HEK293 (cell line): ENCODE data around the gene ATP6V0B.

Source experiments
- HOXA7 ChIP-seq: sonication (generic); formaldehyde crosslinking; IDR thresholded peaks from 2 replicates; pipeline ENCODE4 v1.8.1; 2022; ENCODE audit warnings: missing genetic modification reagents, borderline replicate concordance
- KLF9 ChIP-seq: fragments of 450-650 bp; formaldehyde crosslinking; IDR thresholded peaks from 2 replicates; pipeline ENCODE4 v1.5.1; 2016; ENCODE audit warnings: missing biosample characterization, missing genetic modification characterization, low read depth
- MEIS1 ChIP-seq: sonication (generic); formaldehyde crosslinking; IDR thresholded peaks from 2 replicates; pipeline ENCODE4 v1.8.1; 2022; ENCODE audit warnings: missing genetic modification reagents, mild to moderate bottlenecking, borderline replicate concordance
- PRDM1 ChIP-seq: fragments of 450-650 bp; formaldehyde crosslinking; IDR thresholded peaks from 2 replicates; pipeline ENCODE4; 2016; ENCODE audit warnings: missing biosample characterization, missing genetic modification characterization
- REPIN1 ChIP-seq: fragments of 450-650 bp; formaldehyde crosslinking; IDR thresholded peaks from 2 replicates; pipeline ENCODE4 v1.5.1; 2017; ENCODE audit warnings: missing biosample characterization, missing genetic modification characterization, low read depth
- SETDB1 ChIP-seq: IDR thresholded peaks from one replicate; pipeline ENCODE4 v1.6.1; 2017; ENCODE audit warnings: mild to moderate bottlenecking, low read length, moderate library complexity, mixed read lengths; ENCODE audit not compliant: insufficient read length
- SP2 ChIP-seq: fragments of 450-650 bp; formaldehyde crosslinking; IDR thresholded peaks from 2 replicates; pipeline ENCODE4 v1.5.1; 2016; ENCODE audit warnings: missing biosample characterization, missing genetic modification characterization
- TRIM28 ChIP-seq: IDR thresholded peaks from 2 replicates; pipeline ENCODE4 v1.6.1; 2011; ENCODE audit warnings: low read length, control low read depth, borderline replicate concordance
- ZBTB17 ChIP-seq: fragments of 450-650 bp; formaldehyde crosslinking; IDR thresholded peaks from 2 replicates; pipeline ENCODE4 v1.5.1; 2016; ENCODE audit warnings: missing biosample characterization, missing genetic modification characterization
- ZBTB8A ChIP-seq: fragments of 450-650 bp; formaldehyde crosslinking; IDR thresholded peaks from 2 replicates; pipeline ENCODE4 v1.5.1; 2016; ENCODE audit warnings: missing biosample characterization, missing genetic modification characterization
- ZEB2 ChIP-seq: fragments of 450-650 bp; formaldehyde crosslinking; IDR thresholded peaks from 2 replicates; pipeline ENCODE4 v1.5.1; 2016; ENCODE audit warnings: missing biosample characterization, missing genetic modification characterization
- ZNF16 ChIP-seq: fragments of 450-650 bp; formaldehyde crosslinking; IDR thresholded peaks from 2 replicates; pipeline ENCODE4 v1.5.1; 2016; ENCODE audit warnings: low read depth, missing biosample characterization, missing genetic modification characterization
- ZNF18 ChIP-seq: fragments of 450-650 bp; formaldehyde crosslinking; IDR thresholded peaks from 2 replicates; pipeline ENCODE4 v1.5.1; 2016; ENCODE audit warnings: missing biosample characterization, missing genetic modification characterization
- ZNF211 ChIP-seq: fragments of 450-650 bp; formaldehyde crosslinking; IDR thresholded peaks from 2 replicates; pipeline ENCODE4 v1.5.1; 2016; ENCODE audit warnings: low read depth, missing biosample characterization, missing genetic modification characterization
- ZNF214 ChIP-seq: fragments of 450-650 bp; formaldehyde crosslinking; IDR thresholded peaks from 2 replicates; pipeline ENCODE4 v1.5.1; 2017; ENCODE audit warnings: missing biosample characterization, mild to moderate bottlenecking, missing genetic modification characterization, borderline replicate concordance
- ZNF404 ChIP-seq: fragments of 450-650 bp; formaldehyde crosslinking; IDR thresholded peaks from 2 replicates; pipeline ENCODE4 v1.5.1; 2017; ENCODE audit warnings: missing biosample characterization, missing genetic modification characterization
- ZNF423 ChIP-seq: fragments of 450-650 bp; formaldehyde crosslinking; IDR thresholded peaks from 2 replicates; pipeline ENCODE4 v1.5.1; 2016; ENCODE audit warnings: missing biosample characterization, missing genetic modification characterization
- ZNF548 ChIP-seq: fragments of 450-650 bp; formaldehyde crosslinking; IDR thresholded peaks from 2 replicates; pipeline ENCODE4 v1.5.1; 2016; ENCODE audit warnings: missing biosample characterization, missing genetic modification characterization
- ZNF600 ChIP-seq: fragments of 450-650 bp; formaldehyde crosslinking; IDR thresholded peaks from 2 replicates; pipeline ENCODE4 v1.5.1; 2016; ENCODE audit warnings: missing biosample characterization, missing genetic modification characterization
- ZNF610 ChIP-seq: fragments of 450-650 bp; formaldehyde crosslinking; IDR thresholded peaks from 2 replicates; pipeline ENCODE4 v1.5.1; 2016; ENCODE audit warnings: missing biosample characterization, missing genetic modification characterization, borderline replicate concordance
- ZNF670 ChIP-seq: fragments of 450-650 bp; formaldehyde crosslinking; IDR thresholded peaks from 2 replicates; pipeline ENCODE4 v1.5.1; 2016; ENCODE audit warnings: missing biosample characterization, missing genetic modification characterization, low read depth
- ZNF692 ChIP-seq: fragments of 450-650 bp; formaldehyde crosslinking; IDR thresholded peaks from 2 replicates; pipeline ENCODE4 v1.5.1; 2016; ENCODE audit warnings: missing biosample characterization, missing genetic modification characterization
- ZNF76 ChIP-seq: fragments of 450-650 bp; formaldehyde crosslinking; IDR thresholded peaks from 2 replicates; pipeline ENCODE4; 2016; ENCODE audit warnings: low read depth, missing biosample characterization, missing genetic modification characterization, borderline replicate concordance
- ZXDB ChIP-seq: fragments of 450-650 bp; formaldehyde crosslinking; IDR thresholded peaks from 2 replicates; pipeline ENCODE4 v1.5.1; 2016; ENCODE audit warnings: missing biosample characterization, missing genetic modification characterization
- TF ChIP-seq, protein P1 (sequence below): fragments of 450-650 bp; formaldehyde crosslinking; IDR thresholded peaks from 2 replicates; pipeline ENCODE4 v1.5.1; 2017; ENCODE audit warnings: missing biosample characterization, missing genetic modification characterization
- TF ChIP-seq, protein P2 (sequence below): fragments of 450-650 bp; formaldehyde crosslinking; IDR thresholded peaks from 2 replicates; pipeline ENCODE4 v1.5.1; 2016; ENCODE audit warnings: missing biosample characterization, missing genetic modification characterization
- TF ChIP-seq, protein P3 (sequence below): fragments of 450-650 bp; formaldehyde crosslinking; IDR thresholded peaks from 2 replicates; pipeline ENCODE4 v1.5.1; 2016; ENCODE audit warnings: missing biosample characterization, missing genetic modification characterization
- TF ChIP-seq, protein P4 (sequence below): fragments of 450-650 bp; formaldehyde crosslinking; IDR thresholded peaks from 2 replicates; pipeline ENCODE4 v1.5.1; 2016; ENCODE audit warnings: missing biosample characterization, missing genetic modification characterization

Gene ATP6V0B

DNA sequence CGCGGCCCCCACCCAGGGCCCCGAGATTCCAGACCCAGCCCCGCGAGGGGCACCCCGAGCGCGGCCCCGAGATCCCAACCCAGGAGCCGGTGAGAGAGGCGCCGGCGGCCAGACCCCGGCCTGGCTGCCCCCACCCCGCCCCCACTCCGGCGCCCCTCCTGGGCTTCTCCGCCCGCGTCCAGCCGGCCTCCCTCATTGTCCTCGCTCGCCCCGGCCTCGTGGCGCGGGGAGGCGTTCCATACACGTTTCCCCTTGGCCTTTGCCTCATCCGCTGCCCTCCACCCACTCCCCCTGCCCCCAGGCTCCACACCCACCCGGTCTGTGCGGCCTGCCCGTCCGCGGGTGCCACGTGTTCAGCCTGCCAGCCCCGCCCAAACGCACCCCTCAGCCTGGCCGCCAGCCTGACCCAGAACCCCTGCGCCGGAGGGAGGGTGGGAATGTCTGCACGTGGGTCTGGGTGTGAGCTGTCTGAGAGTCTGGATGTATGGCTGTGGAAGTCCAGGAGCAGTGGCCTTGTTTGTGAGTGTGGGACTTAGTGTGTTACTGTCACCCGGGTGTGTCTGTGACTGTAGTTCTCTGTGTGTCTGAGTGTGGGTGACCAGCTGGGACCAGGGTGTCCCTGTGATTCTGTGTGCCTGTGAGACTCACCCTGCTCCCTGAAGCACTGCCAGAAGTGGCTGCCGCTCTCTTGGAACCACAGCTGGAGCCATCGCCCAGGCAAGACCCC lies 4.9 kb downstream of the ATP6V0B start (continued):
- TF ChIP-seq ZNF692 (tag by site-specific recombination) = peak; percentile 40; the same call in 1 of the 2 replicates
- no peak for TF ChIP-seq ZNF423 (tag by site-specific recombination)
- TF ChIP-seq ZNF211 (tag by site-specific recombination) = no peak
- TF ChIP-seq ZNF610 = no peak
- no peak for TF ChIP-seq PRDM1 (tag by site-specific recombination)
- TF ChIP-seq, protein P1, sequence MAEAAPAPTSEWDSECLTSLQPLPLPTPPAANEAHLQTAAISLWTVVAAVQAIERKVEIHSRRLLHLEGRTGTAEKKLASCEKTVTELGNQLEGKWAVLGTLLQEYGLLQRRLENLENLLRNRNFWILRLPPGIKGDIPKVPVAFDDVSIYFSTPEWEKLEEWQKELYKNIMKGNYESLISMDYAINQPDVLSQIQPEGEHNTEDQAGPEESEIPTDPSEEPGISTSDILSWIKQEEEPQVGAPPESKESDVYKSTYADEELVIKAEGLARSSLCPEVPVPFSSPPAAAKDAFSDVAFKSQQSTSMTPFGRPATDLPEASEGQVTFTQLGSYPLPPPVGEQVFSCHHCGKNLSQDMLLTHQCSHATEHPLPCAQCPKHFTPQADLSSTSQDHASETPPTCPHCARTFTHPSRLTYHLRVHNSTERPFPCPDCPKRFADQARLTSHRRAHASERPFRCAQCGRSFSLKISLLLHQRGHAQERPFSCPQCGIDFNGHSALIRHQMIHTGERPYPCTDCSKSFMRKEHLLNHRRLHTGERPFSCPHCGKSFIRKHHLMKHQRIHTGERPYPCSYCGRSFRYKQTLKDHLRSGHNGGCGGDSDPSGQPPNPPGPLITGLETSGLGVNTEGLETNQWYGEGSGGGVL (tag by site-specific recombination) = peak; percentile 68; the same call in 1 of the 2 replicates
- TF ChIP-seq MEIS1 = no peak
- TF ChIP-seq SP2 = 0 out of 2 replicates have a peak, but pooled peaks have one; percentile 40
- TF ChIP-seq, protein P2, sequence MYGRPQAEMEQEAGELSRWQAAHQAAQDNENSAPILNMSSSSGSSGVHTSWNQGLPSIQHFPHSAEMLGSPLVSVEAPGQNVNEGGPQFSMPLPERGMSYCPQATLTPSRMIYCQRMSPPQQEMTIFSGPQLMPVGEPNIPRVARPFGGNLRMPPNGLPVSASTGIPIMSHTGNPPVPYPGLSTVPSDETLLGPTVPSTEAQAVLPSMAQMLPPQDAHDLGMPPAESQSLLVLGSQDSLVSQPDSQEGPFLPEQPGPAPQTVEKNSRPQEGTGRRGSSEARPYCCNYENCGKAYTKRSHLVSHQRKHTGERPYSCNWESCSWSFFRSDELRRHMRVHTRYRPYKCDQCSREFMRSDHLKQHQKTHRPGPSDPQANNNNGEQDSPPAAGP (tag by site-specific recombination) = peak; percentile 92
- no peak for TF ChIP-seq ZNF404
- peak; percentile 56; the same call in 1 of the 2 replicates for TF ChIP-seq ZEB2 (tag by site-specific recombination)
- TF ChIP-seq ZBTB8A (tag by site-specific recombination) = peak; percentile 80
- peak; percentile 87 for TF ChIP-seq KLF9 (tag by site-specific recombination)
- peak; percentile 49; the same call in 1 of the 2 replicates for TF ChIP-seq ZNF600
- TF ChIP-seq ZXDB (tag by site-specific recombination) = peak; percentile 79
- TF ChIP-seq, protein P3, sequence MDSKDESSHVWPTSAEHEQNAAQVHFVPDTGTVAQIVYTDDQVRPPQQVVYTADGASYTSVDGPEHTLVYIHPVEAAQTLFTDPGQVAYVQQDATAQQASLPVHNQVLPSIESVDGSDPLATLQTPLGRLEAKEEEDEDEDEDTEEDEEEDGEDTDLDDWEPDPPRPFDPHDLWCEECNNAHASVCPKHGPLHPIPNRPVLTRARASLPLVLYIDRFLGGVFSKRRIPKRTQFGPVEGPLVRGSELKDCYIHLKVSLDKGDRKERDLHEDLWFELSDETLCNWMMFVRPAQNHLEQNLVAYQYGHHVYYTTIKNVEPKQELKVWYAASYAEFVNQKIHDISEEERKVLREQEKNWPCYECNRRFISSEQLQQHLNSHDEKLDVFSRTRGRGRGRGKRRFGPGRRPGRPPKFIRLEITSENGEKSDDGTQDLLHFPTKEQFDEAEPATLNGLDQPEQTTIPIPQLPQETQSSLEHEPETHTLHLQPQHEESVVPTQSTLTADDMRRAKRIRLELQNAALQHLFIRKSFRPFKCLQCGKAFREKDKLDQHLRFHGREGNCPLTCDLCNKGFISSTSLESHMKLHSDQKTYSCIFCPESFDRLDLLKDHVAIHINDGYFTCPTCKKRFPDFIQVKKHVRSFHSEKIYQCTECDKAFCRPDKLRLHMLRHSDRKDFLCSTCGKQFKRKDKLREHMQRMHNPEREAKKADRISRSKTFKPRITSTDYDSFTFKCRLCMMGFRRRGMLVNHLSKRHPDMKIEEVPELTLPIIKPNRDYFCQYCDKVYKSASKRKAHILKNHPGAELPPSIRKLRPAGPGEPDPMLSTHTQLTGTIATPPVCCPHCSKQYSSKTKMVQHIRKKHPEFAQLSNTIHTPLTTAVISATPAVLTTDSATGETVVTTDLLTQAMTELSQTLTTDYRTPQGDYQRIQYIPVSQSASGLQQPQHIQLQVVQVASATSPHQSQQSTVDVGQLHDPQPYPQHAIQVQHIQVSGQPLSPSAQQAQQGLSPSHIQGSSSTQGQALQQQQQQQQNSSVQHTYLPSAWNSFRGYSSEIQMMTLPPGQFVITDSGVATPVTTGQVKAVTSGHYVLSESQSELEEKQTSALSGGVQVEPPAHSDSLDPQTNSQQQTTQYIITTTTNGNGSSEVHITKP (tag by site-specific recombination) = peak; percentile 72
- peak; percentile 44; the same call in 1 of the 2 replicates for TF ChIP-seq ZNF18
- TF ChIP-seq TRIM28 = no peak
- no peak for TF ChIP-seq REPIN1 (tag by site-specific recombination)
- TF ChIP-seq ZNF76 (tag by site-specific recombination) = peak; percentile 74
- no peak for TF ChIP-seq ZNF16 (tag by site-specific recombination)
- TF ChIP-seq HOXA7 = no peak
- no peak for TF ChIP-seq ZNF548 (tag by site-specific recombination)
- TF ChIP-seq, protein P4, sequence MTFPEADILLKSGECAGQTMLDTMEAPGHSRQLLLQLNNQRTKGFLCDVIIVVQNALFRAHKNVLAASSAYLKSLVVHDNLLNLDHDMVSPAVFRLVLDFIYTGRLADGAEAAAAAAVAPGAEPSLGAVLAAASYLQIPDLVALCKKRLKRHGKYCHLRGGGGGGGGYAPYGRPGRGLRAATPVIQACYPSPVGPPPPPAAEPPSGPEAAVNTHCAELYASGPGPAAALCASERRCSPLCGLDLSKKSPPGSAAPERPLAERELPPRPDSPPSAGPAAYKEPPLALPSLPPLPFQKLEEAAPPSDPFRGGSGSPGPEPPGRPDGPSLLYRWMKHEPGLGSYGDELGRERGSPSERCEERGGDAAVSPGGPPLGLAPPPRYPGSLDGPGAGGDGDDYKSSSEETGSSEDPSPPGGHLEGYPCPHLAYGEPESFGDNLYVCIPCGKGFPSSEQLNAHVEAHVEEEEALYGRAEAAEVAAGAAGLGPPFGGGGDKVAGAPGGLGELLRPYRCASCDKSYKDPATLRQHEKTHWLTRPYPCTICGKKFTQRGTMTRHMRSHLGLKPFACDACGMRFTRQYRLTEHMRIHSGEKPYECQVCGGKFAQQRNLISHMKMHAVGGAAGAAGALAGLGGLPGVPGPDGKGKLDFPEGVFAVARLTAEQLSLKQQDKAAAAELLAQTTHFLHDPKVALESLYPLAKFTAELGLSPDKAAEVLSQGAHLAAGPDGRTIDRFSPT = peak; percentile 69
- peak; percentile 37; the same call in 1 of the 2 replicates for TF ChIP-seq ZBTB17 (tag by site-specific recombination)
- no peak for TF ChIP-seq ZNF670
- no peak for TF ChIP-seq ZNF214 (tag by site-specific recombination)
- TF ChIP-seq SETDB1 = no peak
